Measurements from ENCODE around the gene TMEM235. TPM values are rescaled to one million over a fixed set of nuclear protein-coding genes. Genes with fewer than 3 reads are reported as not detected.

The TMEM235 gene
- total RNA-seq, 3 donors from 2014 or later, result not detected

DNA sequence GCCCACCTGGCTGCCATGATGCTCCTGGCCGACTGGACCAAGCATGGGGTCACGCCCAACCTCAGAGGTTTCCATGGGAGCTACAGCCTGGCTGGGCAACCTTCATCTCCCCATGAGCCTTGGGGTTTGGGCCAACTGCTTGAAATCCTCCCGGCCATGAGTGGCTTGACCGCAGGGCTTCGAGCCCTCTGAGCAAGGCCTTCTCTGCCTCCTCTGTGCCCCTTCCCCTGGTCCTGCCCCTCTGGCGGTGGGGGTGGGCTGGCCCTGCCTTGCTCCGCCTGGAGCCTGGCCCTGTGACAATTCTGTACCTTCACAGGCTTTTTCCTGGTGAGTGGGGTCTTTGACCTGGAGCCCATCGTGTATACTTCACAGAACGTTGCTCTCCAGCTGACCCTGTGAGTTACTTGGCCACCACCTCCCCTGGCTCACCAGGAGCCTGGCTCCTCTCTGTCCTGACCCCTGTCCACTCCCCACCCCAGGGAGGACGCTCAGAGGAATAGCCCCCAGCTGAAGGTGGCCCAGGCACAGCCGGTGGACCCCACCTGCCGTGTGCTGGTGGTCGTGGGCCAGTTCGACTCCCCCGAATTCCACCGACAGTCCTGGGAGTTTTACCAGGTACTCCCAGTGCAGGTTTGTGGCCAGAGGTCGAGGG is 26.2 kb upstream of the TMEM235 start:
- H3K9me3 Mint-ChIP-seq, result no peaks in the 10 kb centered on the region
- H3K36me3 Mint-ChIP-seq (ENCODE audit: insufficient read depth), result no peaks in the 10 kb centered on the region
- no peaks in the 10 kb centered on the region for H3K27me3 Mint-ChIP-seq (ENCODE audit: low read depth)
- H3K4me3 Mint-ChIP-seq, result no peak overlapping the region
- H3K4me1 Mint-ChIP-seq (ENCODE audit: low read depth), result no peaks in the 10 kb centered on the region
- DNase-seq, result no peak
- no peak for ATAC-seq

DNA sequence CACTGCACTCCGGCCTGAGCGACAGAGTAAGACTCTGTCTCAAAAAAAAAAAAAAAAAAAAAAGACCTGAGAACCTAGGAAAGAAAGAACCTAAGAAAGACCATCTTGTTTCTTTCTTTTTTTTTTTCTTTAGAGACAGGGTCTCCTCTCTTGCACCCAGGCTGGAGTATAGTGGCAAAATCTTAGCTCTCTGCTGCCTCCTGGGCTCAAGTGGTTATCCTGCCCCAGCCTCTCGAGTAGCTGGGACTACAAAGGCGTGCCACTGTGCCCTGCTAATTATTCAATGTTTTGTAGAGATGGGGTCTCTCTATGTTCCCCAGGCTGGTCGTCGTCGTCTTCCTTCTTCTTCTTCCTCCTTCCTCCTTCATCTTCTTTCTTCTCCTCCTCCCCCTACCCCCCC is 25.1 kb upstream of the TMEM235 start:
- no peaks in the 10 kb centered on the region for H3K9me3 Mint-ChIP-seq
- no peaks in the 10 kb centered on the region for H3K36me3 Mint-ChIP-seq (ENCODE audit: insufficient read depth)

DNA sequence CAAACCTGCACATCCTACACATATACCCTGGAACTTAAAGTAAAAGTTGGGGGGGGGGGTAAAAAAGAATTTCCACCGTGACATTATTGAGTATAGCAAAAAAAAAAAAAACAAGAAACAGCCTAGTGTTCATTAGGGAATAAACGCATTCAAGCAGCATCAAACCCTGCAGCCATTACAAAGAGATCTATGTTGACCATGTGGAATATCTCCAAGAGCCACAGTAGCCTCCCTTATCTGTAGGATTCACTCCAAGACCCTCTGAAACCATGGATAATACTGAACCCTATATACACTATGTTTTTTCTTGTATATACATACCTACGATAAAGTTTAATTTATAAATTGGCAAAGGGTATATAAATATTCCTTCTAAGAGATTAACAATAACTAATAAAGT is 22.9 kb upstream of the TMEM235 start:
- no peaks in the 10 kb centered on the region for H3K27me3 Mint-ChIP-seq (ENCODE audit: low read depth)
- no peaks in the 10 kb centered on the region for H3K4me1 Mint-ChIP-seq (ENCODE audit: low read depth)
- H3K9me3 Mint-ChIP-seq, result no peaks in the 10 kb centered on the region
- no peak for DNase-seq
- no peak overlapping the region for H3K4me3 Mint-ChIP-seq
- no peaks in the 10 kb centered on the region for H3K36me3 Mint-ChIP-seq (ENCODE audit: insufficient read depth)
- ATAC-seq, result no peak

More for the DNA sequence above, 25.1 kb upstream of the TMEM235 start:
- no peaks in the 10 kb centered on the region for H3K27me3 Mint-ChIP-seq (ENCODE audit: low read depth)
- no peak for ATAC-seq
- no peak overlapping the region for H3K4me3 Mint-ChIP-seq
- no peaks in the 10 kb centered on the region for H3K4me1 Mint-ChIP-seq (ENCODE audit: low read depth)
- no peak for DNase-seq

DNA sequence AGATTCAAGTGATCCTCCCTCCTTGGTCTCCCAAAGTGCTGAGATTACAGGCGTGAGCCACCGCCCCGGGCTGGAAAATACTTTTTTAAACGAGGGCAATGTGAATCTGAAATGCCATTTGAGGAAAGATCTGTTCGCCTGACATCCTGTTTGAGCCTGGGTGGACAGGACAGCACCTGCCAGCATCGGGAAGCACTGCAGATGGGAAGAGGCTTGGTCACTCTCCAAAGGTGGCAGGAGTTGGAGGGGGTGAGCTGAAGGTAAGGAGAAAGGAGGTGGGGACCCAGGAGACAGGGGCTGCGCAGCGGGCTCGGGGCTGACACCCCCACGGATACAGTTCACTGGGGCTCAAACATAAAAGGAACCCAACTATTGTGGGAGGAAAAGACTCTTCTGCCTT is 21.3 kb upstream of the TMEM235 start:
- Mint-ChIP-seq H3K27me3 (ENCODE audit: low read depth) (no peaks in the 10 kb centered on the region), H3K9me3 (no peaks in the 10 kb centered on the region), H3K36me3 (ENCODE audit: insufficient read depth) (no peaks in the 10 kb centered on the region), H3K4me1 (ENCODE audit: low read depth) (peaks cover 2% of the 10 kb centered on the region), H3K4me3 (no peak overlapping the region)
- no peak for ATAC-seq
- no peak for DNase-seq

DNA sequence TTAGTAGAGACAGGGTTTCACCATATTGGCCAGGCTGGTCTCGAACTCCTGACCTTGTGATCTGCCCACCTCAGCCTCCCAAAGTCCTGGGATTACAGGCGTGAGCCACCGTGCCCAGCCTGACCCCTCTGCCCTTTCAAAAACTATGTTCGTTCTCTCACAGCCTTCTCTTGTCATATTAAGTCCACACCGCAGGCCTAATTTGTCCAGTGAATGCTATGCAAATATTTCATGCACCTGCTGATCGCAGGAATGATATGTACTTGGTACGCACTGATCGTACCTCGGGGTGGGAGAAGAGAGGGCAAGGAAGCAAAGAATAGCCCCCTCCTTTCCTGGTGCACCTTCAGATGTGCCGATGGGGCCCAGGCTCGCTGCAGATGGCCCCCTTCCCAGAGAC is 20.4 kb upstream of the TMEM235 start:
- H3K27me3 Mint-ChIP-seq (ENCODE audit: low read depth), result no peaks in the 10 kb centered on the region
- no peak for DNase-seq
- H3K4me3 Mint-ChIP-seq, result no peak overlapping the region
- H3K9me3 Mint-ChIP-seq, result no peaks in the 10 kb centered on the region
- no peaks in the 10 kb centered on the region for H3K36me3 Mint-ChIP-seq (ENCODE audit: insufficient read depth)
- H3K4me1 Mint-ChIP-seq (ENCODE audit: low read depth), result peaks cover 2% of the 10 kb centered on the region
- no peak for ATAC-seq

DNA sequence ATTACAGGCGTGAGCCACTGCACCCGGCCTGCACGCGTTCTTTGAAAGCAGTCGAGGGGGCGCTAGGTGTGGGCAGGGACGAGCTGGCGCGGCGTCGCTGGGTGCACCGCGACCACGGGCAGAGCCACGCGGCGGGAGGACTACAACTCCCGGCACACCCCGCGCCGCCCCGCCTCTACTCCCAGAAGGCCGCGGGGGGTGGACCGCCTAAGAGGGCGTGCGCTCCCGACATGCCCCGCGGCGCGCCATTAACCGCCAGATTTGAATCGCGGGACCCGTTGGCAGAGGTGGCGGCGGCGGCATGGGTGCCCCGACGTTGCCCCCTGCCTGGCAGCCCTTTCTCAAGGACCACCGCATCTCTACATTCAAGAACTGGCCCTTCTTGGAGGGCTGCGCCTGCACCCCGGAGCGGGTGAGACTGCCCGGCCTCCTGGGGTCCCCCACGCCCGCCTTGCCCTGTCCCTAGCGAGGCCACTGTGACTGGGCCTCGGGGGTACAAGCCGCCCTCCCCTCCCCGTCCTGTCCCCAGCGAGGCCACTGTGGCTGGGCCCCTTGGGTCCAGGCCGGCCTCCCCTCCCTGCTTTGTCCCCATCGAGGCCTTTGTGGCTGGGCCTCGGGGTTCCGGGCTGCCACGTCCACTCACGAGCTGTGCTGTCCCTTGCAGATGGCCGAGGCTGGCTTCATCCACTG is 17.3 kb upstream of the TMEM235 start, which contains the start of gene BIRC5:
Gene BIRC5 (plus strand): TSS at position 238 of the 690 bp plus-strand sequence. CDS start 64 bp downstream, at position 302.
- peak; percentile 100 for ATAC-seq
- Mint-ChIP-seq H3K27me3 (ENCODE audit: low read depth) (no peaks in the 10 kb centered on the region), H3K4me3 (peak within 1 kb of the TSS; percentile 78), H3K9me3 (no peaks in the 10 kb centered on the region), H3K36me3 (ENCODE audit: insufficient read depth) (no peaks in the 10 kb centered on the region), H3K4me1 (ENCODE audit: low read depth) (peaks cover 2% of the 10 kb centered on the region)
- peak; percentile 87 for DNase-seq

DNA sequence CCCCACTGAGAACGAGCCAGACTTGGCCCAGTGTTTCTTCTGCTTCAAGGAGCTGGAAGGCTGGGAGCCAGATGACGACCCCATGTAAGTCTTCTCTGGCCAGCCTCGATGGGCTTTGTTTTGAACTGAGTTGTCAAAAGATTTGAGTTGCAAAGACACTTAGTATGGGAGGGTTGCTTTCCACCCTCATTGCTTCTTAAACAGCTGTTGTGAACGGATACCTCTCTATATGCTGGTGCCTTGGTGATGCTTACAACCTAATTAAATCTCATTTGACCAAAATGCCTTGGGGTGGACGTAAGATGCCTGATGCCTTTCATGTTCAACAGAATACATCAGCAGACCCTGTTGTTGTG is 16.7 kb upstream of the TMEM235 start:
- DNase-seq (no peak), ATAC-seq (no peak)
- Mint-ChIP-seq H3K4me3 (peak overlapping the region; percentile 78), H3K27me3 (ENCODE audit: low read depth) (no peaks in the 10 kb centered on the region), H3K9me3 (no peaks in the 10 kb centered on the region), H3K4me1 (ENCODE audit: low read depth) (peaks cover 2% of the 10 kb centered on the region), H3K36me3 (ENCODE audit: insufficient read depth) (no peaks in the 10 kb centered on the region)

DNA sequence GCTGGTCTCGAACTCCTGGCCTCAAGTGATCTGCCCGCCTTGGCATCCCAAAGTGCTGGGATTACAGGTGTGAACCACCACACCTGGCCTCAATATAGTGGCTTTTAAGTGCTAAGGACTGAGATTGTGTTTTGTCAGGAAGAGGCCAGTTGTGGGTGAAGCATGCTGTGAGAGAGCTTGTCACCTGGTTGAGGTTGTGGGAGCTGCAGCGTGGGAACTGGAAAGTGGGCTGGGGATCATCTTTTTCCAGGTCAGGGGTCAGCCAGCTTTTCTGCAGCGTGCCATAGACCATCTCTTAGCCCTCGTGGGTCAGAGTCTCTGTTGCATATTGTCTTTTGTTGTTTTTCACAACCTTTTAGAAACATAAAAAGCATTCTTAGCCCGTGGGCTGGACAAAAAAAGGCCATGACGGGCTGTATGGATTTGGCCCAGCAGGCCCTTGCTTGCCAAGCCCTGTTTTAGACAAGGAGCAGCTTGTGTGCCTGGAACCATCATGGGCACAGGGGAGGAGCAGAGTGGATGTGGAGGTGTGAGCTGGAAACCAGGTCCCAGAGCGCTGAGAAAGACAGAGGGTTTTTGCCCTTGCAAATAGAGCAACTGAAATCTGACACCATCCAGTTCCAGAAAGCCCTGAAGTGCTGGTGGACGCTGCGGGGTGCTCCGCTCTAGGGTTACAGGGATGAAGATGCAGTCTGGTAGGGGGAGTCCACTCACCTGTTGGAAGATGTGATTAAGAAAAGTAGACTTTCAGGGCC is 11.9 kb upstream of the TMEM235 start:
- peaks cover 6% of the 10 kb centered on the region for H3K4me1 Mint-ChIP-seq (ENCODE audit: low read depth)
- DNase-seq, result no peak
- H3K9me3 Mint-ChIP-seq, result no peaks in the 10 kb centered on the region
- H3K4me3 Mint-ChIP-seq, result no peak overlapping the region
- H3K27me3 Mint-ChIP-seq (ENCODE audit: low read depth), result no peaks in the 10 kb centered on the region
- ATAC-seq, result no peak
- no peaks in the 10 kb centered on the region for H3K36me3 Mint-ChIP-seq (ENCODE audit: insufficient read depth)

DNA sequence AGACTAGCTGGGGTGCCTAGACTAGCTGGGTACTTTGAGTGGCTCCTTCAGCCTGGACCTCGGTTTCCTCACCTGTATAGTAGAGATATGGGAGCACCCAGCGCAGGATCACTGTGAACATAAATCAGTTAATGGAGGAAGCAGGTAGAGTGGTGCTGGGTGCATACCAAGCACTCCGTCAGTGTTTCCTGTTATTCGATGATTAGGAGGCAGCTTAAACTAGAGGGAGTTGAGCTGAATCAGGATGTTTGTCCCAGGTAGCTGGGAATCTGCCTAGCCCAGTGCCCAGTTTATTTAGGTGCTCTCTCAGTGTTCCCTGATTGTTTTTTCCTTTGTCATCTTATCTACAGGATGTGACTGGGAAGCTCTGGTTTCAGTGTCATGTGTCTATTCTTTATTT is 8.4 kb upstream of the TMEM235 start:
- H3K4me1 Mint-ChIP-seq (ENCODE audit: low read depth), result peaks cover 8% of the 10 kb centered on the region
- ATAC-seq (no peak), DNase-seq (no peak)
- no peak overlapping the region for H3K4me3 Mint-ChIP-seq
- H3K27me3 Mint-ChIP-seq (ENCODE audit: low read depth), result peaks cover 2% of the 10 kb centered on the region
- no peaks in the 10 kb centered on the region for H3K36me3 Mint-ChIP-seq (ENCODE audit: insufficient read depth)
- H3K9me3 Mint-ChIP-seq, result no peaks in the 10 kb centered on the region

DNA sequence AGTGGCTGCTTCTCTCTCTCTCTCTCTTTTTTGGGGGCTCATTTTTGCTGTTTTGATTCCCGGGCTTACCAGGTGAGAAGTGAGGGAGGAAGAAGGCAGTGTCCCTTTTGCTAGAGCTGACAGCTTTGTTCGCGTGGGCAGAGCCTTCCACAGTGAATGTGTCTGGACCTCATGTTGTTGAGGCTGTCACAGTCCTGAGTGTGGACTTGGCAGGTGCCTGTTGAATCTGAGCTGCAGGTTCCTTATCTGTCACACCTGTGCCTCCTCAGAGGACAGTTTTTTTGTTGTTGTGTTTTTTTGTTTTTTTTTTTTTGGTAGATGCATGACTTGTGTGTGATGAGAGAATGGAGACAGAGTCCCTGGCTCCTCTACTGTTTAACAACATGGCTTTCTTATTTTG is 7.7 kb upstream of the TMEM235 start:
- H3K4me3 Mint-ChIP-seq, result no peak overlapping the region
- H3K27me3 Mint-ChIP-seq (ENCODE audit: low read depth), result peaks cover 2% of the 10 kb centered on the region
- no peaks in the 10 kb centered on the region for H3K36me3 Mint-ChIP-seq (ENCODE audit: insufficient read depth)

DNA sequence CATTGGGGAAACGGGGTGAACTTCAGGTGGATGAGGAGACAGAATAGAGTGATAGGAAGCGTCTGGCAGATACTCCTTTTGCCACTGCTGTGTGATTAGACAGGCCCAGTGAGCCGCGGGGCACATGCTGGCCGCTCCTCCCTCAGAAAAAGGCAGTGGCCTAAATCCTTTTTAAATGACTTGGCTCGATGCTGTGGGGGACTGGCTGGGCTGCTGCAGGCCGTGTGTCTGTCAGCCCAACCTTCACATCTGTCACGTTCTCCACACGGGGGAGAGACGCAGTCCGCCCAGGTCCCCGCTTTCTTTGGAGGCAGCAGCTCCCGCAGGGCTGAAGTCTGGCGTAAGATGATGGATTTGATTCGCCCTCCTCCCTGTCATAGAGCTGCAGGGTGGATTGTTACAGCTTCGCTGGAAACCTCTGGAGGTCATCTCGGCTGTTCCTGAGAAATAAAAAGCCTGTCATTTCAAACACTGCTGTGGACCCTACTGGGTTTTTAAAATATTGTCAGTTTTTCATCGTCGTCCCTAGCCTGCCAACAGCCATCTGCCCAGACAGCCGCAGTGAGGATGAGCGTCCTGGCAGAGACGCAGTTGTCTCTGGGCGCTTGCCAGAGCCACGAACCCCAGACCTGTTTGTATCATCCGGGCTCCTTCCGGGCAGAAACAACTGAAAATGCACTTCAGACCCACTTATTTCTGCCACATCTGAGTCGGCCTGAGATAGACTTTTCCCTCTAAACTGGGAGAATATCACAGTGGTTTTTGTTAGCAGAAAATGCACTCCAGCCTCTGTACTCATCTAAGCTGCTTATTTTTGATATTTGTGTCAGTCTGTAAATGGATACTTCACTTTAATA is 7.0 kb upstream of the TMEM235 start:
- no peaks in the 10 kb centered on the region for H3K9me3 Mint-ChIP-seq
- H3K4me1 Mint-ChIP-seq (ENCODE audit: low read depth), result peaks cover 8% of the 10 kb centered on the region
- no peak overlapping the region for H3K4me3 Mint-ChIP-seq
- H3K27me3 Mint-ChIP-seq (ENCODE audit: low read depth), result peaks cover 5% of the 10 kb centered on the region
- ATAC-seq (no peak), DNase-seq (no peak)
- H3K36me3 Mint-ChIP-seq (ENCODE audit: insufficient read depth), result no peaks in the 10 kb centered on the region

More for the DNA sequence above, 7.7 kb upstream of the TMEM235 start:
- Mint-ChIP-seq H3K4me1 (ENCODE audit: low read depth) (peaks cover 8% of the 10 kb centered on the region), H3K9me3 (no peaks in the 10 kb centered on the region)
- ATAC-seq (no peak), DNase-seq (no peak)

DNA sequence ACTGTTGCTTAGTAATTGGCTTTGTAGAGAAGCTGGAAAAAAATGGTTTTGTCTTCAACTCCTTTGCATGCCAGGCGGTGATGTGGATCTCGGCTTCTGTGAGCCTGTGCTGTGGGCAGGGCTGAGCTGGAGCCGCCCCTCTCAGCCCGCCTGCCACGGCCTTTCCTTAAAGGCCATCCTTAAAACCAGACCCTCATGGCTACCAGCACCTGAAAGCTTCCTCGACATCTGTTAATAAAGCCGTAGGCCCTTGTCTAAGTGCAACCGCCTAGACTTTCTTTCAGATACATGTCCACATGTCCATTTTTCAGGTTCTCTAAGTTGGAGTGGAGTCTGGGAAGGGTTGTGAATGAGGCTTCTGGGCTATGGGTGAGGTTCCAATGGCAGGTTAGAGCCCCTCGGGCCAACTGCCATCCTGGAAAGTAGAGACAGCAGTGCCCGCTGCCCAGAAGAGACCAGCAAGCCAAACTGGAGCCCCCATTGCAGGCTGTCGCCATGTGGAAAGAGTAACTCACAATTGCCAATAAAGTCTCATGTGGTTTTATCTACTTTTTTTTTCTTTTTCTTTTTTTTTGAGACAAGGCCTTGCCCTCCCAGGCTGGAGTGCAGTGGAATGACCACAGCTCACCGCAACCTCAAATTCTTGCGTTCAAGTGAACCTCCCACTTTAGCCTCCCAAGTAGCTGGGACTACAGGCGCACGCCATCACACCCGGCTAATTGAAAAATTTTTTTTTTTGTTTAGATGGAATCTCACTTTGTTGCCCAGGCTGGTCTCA is 6.2 kb upstream of the TMEM235 start:
- H3K9me3 Mint-ChIP-seq, result no peaks in the 10 kb centered on the region
- no peaks in the 10 kb centered on the region for H3K36me3 Mint-ChIP-seq (ENCODE audit: insufficient read depth)
- peaks cover 8% of the 10 kb centered on the region for H3K4me1 Mint-ChIP-seq (ENCODE audit: low read depth)
- ATAC-seq (no peak), DNase-seq (no peak)
- peaks cover 5% of the 10 kb centered on the region for H3K27me3 Mint-ChIP-seq (ENCODE audit: low read depth)
- H3K4me3 Mint-ChIP-seq, result no peak overlapping the region

DNA sequence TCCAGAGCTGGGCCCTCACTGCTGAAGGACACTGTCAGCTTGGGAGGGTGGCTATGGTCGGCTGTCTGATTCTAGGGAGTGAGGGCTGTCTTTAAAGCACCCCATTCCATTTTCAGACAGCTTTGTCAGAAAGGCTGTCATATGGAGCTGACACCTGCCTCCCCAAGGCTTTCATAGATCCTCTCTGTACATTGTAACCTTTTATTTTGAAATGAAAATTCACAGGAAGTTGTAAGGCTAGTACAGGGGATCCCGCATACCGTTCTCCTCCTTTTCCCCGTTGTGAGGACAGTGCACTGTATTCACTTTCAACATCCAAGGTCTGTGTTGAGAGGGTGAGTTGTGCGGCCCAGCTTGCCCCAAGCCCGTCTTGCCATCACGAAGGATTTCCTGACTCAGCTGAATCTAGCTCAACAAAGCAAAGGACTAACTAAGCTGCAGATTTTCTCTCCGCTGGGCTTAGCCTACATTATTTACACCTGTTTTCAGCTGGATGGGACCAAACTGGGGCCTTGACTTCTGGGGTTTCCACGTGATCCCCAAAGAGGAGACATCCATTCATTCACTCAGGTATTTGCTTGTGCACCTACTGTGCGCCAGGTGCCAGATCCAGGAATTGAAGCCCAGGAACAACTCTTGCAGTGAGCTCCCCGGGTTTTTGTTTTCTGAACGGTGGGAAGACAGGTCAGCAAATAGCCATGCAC is 5.2 kb upstream of the TMEM235 start:
- H3K4me1 Mint-ChIP-seq (ENCODE audit: low read depth), result peaks cover 8% of the 10 kb centered on the region
- no peaks in the 10 kb centered on the region for H3K36me3 Mint-ChIP-seq (ENCODE audit: insufficient read depth)
- DNase-seq, result no peak
- no peak for ATAC-seq
- H3K9me3 Mint-ChIP-seq, result no peaks in the 10 kb centered on the region
- peaks cover 13% of the 10 kb centered on the region for H3K27me3 Mint-ChIP-seq (ENCODE audit: low read depth)
- H3K4me3 Mint-ChIP-seq, result no peak overlapping the region

Measured in activated T-cell treated with anti-CD3 and anti-CD28 coated beads, Interleukin-2, amount 50 U/mL, for 4 hours (primary cell).